Upper lobe of right lung (tissue), 1 donor: Measurements from ENCODE around the gene GATA2. TPM values are rescaled to one million over a fixed set of nuclear protein-coding genes. Genes with fewer than 3 reads are reported as not detected.

ENCODE experiments used
- ATAC-seq: fragments of 200-7000 bp; cut with Tn5 transposase; one replicate; pipeline ENCODE4 v1.9.1; 2020; ENCODE audit warnings: mild to moderate bottlenecking, moderate library complexity
- DNase-seq: peaks from one replicate; pipeline ENCODE4 v3.0.0-alpha.2; 2020
- H3K27ac ChIP-seq: fragments of 200-600 bp; one replicate; pipeline ENCODE4 v1.8.0; 2022
- H3K27me3 ChIP-seq: fragments of 200-600 bp; one replicate; pipeline ENCODE4 v1.8.0; 2022; ENCODE audit warnings: mild to moderate bottlenecking
- H3K36me3 ChIP-seq: fragments of 200-600 bp; one replicate; pipeline ENCODE4 v1.8.0; 2022
- H3K4me1 ChIP-seq: fragments of 200-600 bp; one replicate; pipeline ENCODE4 v1.8.0; 2022
- H3K4me3 ChIP-seq: fragments of 200-600 bp; one replicate; pipeline ENCODE4 v1.8.0; 2022; ENCODE audit warnings: mild to moderate bottlenecking
- H3K9me3 ChIP-seq: fragments of 200-600 bp; one replicate; pipeline ENCODE4 v1.8.0; 2022
- intact Hi-C: fragments of 100-400 bp; cut with DNase I; formaldehyde crosslinking; loops from one replicate; pipeline ENCODE4 v1.11.0; 2022
- total RNA-seq: library from RNA; stranded (reverse); fragmentation: NEBNext Ultra II Directional; extraction: Animal tissue kit (Norgen Biotek cat#: 25700); gene quantifications from one replicate; pipeline ENCODE4 v1.2.1, GENCODE V29; 2021
- TF ChIP-seq, protein P1 (sequence below): fragments of 200-600 bp; IDR thresholded peaks from one replicate; pipeline ENCODE4 v1.8.0; 2022; ENCODE audit warnings: antibody characterized with exemption
- donor health status: DM: no; HTN: yes; CAD: no; lungs with severe emphysema.

The GATA2 gene
- total RNA-seq, 1 donor from 2014 or later: 86.6 TPM

GRCh38 chr3:128488991-128489673, 3.9 kb downstream of the GATA2 start:
- DNase-seq: peak; percentile 70
- Histone ChIP-seq H3K36me3 (no peaks in the 10 kb centered on the region), H3K9me3 (no peaks in the 10 kb centered on the region), H3K4me3 (peak overlapping the region; percentile 60), H3K27ac (peak overlapping the region; percentile 85), H3K27me3 (peaks cover 100% of the 10 kb centered on the region), H3K4me1 (peaks cover 36% of the 10 kb centered on the region)
- TF ChIP-seq, protein P1, sequence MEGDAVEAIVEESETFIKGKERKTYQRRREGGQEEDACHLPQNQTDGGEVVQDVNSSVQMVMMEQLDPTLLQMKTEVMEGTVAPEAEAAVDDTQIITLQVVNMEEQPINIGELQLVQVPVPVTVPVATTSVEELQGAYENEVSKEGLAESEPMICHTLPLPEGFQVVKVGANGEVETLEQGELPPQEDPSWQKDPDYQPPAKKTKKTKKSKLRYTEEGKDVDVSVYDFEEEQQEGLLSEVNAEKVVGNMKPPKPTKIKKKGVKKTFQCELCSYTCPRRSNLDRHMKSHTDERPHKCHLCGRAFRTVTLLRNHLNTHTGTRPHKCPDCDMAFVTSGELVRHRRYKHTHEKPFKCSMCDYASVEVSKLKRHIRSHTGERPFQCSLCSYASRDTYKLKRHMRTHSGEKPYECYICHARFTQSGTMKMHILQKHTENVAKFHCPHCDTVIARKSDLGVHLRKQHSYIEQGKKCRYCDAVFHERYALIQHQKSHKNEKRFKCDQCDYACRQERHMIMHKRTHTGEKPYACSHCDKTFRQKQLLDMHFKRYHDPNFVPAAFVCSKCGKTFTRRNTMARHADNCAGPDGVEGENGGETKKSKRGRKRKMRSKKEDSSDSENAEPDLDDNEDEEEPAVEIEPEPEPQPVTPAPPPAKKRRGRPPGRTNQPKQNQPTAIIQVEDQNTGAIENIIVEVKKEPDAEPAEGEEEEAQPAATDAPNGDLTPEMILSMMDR: no peak
- ATAC-seq: peak; percentile 6
- intact Hi-C loops: no loop called here

GRCh38 chr3:128488636-128488990, 4.4 kb downstream of the GATA2 start:
- intact Hi-C loops: no loop called here
- no peaks in the 10 kb centered on the region for H3K9me3 ChIP-seq
- DNase-seq (no peak), ATAC-seq (no peak)
- H3K4me1 ChIP-seq: peaks cover 36% of the 10 kb centered on the region
- H3K27me3 ChIP-seq: peaks cover 100% of the 10 kb centered on the region
- no peaks in the 10 kb centered on the region for H3K36me3 ChIP-seq
- peak overlapping the region; percentile 85 for H3K27ac ChIP-seq
- TF ChIP-seq, protein P1: no peak
- H3K4me3 ChIP-seq: peak overlapping the region; percentile 60

GRCh38 chr3:128487813-128488635, 5.0 kb downstream of the GATA2 start:
- DNase-seq (peak; percentile 83), ATAC-seq (peak; percentile 69)
- TF ChIP-seq, protein P1: no peak
- Histone ChIP-seq H3K27me3 (peaks cover 99% of the 10 kb centered on the region), H3K4me3 (peak overlapping the region; percentile 60), H3K36me3 (no peaks in the 10 kb centered on the region), H3K27ac (peak overlapping the region; percentile 85), H3K4me1 (peaks cover 40% of the 10 kb centered on the region), H3K9me3 (no peaks in the 10 kb centered on the region)
- intact Hi-C loops: no loop called here

GRCh38 chr3:128487538-128487812, 5.5 kb downstream of the GATA2 start:
- ATAC-seq: no peak
- H3K36me3 ChIP-seq: no peaks in the 10 kb centered on the region
- intact Hi-C loops: no loop called here
- TF ChIP-seq, protein P1: no peak
- H3K4me1 ChIP-seq: peaks cover 46% of the 10 kb centered on the region
- DNase-seq: no peak
- peaks cover 99% of the 10 kb centered on the region for H3K27me3 ChIP-seq
- peak overlapping the region; percentile 60 for H3K4me3 ChIP-seq
- H3K27ac ChIP-seq: peak overlapping the region; percentile 85
- no peaks in the 10 kb centered on the region for H3K9me3 ChIP-seq

- no peaks in the 10 kb centered on the region for H3K36me3 ChIP-seq
- DNase-seq: peak; percentile 64
- H3K27ac ChIP-seq: peak overlapping the region; percentile 85
- ATAC-seq: peak; percentile 2
- peaks cover 46% of the 10 kb centered on the region for H3K4me1 ChIP-seq
- peaks cover 99% of the 10 kb centered on the region for H3K27me3 ChIP-seq
- peak overlapping the region; percentile 60 for H3K4me3 ChIP-seq
- intact Hi-C loops: no loop called here
- H3K9me3 ChIP-seq: no peaks in the 10 kb centered on the region
- TF ChIP-seq, protein P1: no peak
Observed at GRCh38 chr3:128486681-128487537, 6.1 kb downstream of the GATA2 start.
